ENCODE measurements around the gene CD27. TPM values are rescaled to one million over a fixed set of nuclear protein-coding genes. Genes with fewer than 3 reads are reported as not detected.

The CD27 gene
- total and polyA plus RNA-seq, 5 donors, result 0.27 to 0.80 (median 0.31) TPM; not detected in 1

DNA sequence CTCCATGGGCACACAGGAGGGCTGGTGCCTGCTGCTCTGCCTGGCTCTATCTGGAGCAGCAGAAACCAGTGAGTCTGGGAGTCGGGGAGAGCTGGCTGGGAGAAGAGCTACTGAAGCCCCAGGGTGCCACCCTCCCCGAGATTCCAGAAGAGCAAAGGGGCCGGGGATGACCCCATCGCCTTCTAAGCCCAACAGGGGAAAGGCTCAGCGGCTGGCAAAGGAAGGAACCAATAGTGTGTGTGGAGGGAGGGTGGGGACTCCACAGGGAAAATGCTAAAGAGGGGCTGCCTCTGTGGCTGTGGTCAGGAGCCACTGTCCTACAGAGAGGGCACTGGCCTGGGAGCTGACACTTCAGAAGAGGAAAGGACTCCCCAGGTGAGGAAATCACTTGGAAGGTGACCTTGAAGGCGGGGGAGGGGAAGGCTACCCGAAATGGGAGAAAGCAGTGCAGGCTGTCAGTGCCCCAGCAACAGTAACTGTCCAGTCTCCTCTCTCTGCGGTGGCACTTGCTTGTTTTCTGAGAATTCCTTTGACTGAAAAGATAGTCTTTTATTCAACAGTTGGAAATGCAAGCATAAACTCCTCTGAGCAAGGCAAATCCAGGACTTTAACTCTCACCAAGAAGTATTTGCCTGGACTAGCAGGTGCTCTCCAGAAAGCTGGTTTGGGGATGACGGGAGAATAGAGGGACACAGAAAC is 7.6 kb downstream of the CD27 start:
- ATAC-seq (peak; percentile 24 to 48), DNase-seq (peak in 1 of 3 donors; percentile 72)
- WGBS, result 9% methylated on average over 9 of the region's 9 CpGs
- Histone ChIP-seq H3K4me1 (ENCODE audit: control insufficient read depth, insufficient read depth, low read length) (peaks cover 3% of the 10 kb centered on the region), H3K27me3 (ENCODE audit: control insufficient read depth, insufficient read depth) (no peaks in the 10 kb centered on the region), H3K4me3 (ENCODE audit: low read length) (peak overlapping the region; percentile 57), H3K27ac (ENCODE audit: low read length) (peak overlapping the region; percentile 99), H3K9me3 (ENCODE audit: control insufficient read depth, low read length) (no peaks in the 10 kb centered on the region)
- intact Hi-C loops (cut with DNase I), result no loop called here

DNA sequence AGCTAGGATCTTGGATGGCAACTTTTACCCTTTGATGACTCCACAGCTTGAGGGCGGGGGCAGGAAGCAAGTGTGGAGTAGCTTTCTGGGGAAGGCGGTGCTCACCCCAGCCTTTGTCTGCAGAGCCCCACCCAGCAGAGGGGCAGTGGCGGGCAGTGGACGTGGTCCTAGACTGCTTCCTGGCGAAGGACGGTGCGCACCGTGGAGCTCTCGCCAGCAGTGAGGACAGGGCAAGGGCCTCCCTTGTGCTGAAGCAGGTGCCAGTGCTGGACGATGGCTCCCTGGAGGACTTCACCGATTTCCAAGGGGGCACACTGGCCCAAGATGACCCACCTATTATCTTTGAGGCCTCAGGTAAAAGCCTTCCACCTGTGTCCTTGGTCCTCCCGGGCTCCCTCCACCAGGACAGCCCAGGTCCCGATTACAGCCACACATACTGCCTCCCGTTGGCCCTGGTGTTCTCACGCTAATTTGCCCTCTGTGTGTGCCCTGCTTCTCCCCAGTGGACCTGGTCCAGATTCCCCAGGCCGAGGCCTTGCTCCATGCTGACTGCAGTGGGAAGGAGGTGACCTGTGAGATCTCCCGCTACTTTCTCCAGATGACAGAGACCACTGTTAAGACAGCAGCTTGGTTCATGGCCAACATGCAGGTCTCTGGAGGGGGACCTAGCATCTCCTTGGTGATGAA is 8.3 kb downstream of the CD27 start:
- Histone ChIP-seq H3K4me3 (ENCODE audit: low read length) (peak overlapping the region; percentile 57), H3K4me1 (ENCODE audit: control insufficient read depth, insufficient read depth, low read length) (peaks cover 3% of the 10 kb centered on the region), H3K9me3 (ENCODE audit: control insufficient read depth, low read length) (no peaks in the 10 kb centered on the region), H3K27me3 (ENCODE audit: control insufficient read depth, insufficient read depth) (no peaks in the 10 kb centered on the region), H3K27ac (ENCODE audit: low read length) (peak overlapping the region; percentile 99)
- WGBS, result 48% methylated on average over 17 of the region's 17 CpGs
- ATAC-seq, result peak; percentile 23 to 71
- intact Hi-C loops (cut with DNase I), result no loop called here
- peak; percentile 65 to 82 (median 75) for DNase-seq

DNA sequence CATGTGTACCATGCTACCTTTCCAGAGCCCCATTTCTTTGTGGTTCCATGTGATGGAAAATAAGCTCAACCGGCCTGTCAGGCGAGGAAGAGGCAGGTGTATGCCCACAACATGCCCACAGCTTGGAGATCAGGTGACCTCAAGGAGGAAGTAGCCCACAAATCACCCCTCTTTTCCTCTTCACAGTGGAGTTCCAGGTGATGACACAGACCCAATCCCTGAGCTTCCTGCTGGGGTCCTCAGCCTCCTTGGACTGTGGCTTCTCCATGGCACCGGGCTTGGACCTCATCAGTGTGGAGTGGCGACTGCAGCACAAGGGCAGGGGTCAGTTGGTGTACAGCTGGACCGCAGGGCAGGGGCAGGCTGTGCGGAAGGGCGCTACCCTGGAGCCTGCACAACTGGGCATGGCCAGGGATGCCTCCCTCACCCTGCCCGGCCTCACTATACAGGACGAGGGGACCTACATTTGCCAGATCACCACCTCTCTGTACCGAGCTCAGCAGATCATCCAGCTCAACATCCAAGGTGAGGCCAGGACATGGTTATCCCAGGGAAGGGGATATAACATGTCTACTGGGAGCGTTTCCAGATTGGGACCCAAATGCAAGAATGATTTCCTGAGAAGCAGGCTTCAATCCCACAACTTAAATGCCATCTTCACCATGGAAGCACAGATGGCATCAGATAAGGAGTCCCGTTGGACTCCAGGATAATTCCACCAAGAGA is 12.6 kb downstream of the CD27 start:
- Histone ChIP-seq H3K4me3 (ENCODE audit: low read length) (no peak overlapping the region), H3K4me1 (ENCODE audit: control insufficient read depth, insufficient read depth, low read length) (peaks cover 7% of the 10 kb centered on the region), H3K27ac (ENCODE audit: low read length) (no peak overlapping the region), H3K9me3 (ENCODE audit: control insufficient read depth, low read length) (no peaks in the 10 kb centered on the region), H3K27me3 (ENCODE audit: control insufficient read depth, insufficient read depth) (no peaks in the 10 kb centered on the region)
- no peak for DNase-seq
- WGBS, result 92% methylated on average over 12 of the region's 12 CpGs
- ATAC-seq, result no peak
- intact Hi-C loops (cut with DNase I), result no loop called here

DNA sequence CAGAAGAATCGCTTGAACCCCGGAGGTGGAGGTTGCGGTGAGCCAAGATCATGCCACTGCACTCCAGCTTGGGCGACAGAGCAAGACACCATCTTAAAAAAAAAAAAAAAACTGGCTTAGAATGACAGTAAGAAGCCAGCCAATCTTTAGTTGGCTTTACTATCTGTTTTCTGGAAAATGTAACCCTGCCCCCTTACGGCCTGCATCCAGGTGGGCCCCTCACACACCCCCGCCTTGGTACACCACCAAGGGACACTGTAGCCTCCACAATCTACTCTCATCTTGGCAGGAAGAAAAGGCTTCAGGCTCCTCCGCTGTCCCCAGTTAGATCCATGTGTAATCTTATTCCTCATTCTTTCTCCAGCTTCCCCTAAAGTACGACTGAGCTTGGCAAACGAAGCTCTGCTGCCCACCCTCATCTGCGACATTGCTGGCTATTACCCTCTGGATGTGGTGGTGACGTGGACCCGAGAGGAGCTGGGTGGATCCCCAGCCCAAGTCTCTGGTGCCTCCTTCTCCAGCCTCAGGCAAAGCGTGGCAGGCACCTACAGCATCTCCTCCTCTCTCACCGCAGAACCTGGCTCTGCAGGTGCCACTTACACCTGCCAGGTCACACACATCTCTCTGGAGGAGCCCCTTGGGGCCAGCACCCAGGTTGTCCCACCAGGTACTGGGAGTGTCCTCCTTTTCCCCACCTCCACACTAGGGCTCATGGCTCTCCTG is 13.7 kb downstream of the CD27 start:
- ATAC-seq (no peak), DNase-seq (no peak)
- WGBS, result 93% methylated on average over 14 of the region's 14 CpGs
- Histone ChIP-seq H3K27me3 (ENCODE audit: control insufficient read depth, insufficient read depth) (no peaks in the 10 kb centered on the region), H3K9me3 (ENCODE audit: control insufficient read depth, low read length) (no peaks in the 10 kb centered on the region), H3K4me3 (ENCODE audit: low read length) (no peak overlapping the region), H3K27ac (ENCODE audit: low read length) (no peak overlapping the region), H3K4me1 (ENCODE audit: control insufficient read depth, insufficient read depth, low read length) (peaks cover 4% of the 10 kb centered on the region)
- intact Hi-C loops (cut with DNase I), result no loop called here

DNA sequence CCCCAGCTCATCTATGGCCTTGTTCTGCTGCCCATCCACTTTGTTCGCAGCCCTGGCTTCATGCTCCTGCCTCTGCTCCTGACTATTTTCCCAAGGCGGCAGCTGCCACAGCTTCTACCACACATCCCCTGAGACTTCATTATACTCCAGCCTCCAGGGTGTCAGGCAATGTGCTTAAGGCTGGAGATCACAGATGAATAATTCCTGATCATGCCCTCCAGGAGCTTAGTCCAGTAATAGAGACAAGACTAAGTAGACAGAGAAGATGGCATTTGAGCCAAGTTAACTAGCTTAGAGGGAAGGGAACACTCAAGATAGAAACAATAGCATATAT is 14.2 kb downstream of the CD27 start:
- ATAC-seq (no peak), DNase-seq (no peak)
- Histone ChIP-seq H3K4me1 (ENCODE audit: control insufficient read depth, insufficient read depth, low read length) (peaks cover 4% of the 10 kb centered on the region), H3K9me3 (ENCODE audit: control insufficient read depth, low read length) (no peaks in the 10 kb centered on the region), H3K4me3 (ENCODE audit: low read length) (no peak overlapping the region), H3K27ac (ENCODE audit: low read length) (no peak overlapping the region), H3K27me3 (ENCODE audit: control insufficient read depth, insufficient read depth) (no peaks in the 10 kb centered on the region)
- intact Hi-C loops (cut with DNase I), result no loop called here
- 97% methylated on average over 2 of the region's 2 CpGs for WGBS

DNA sequence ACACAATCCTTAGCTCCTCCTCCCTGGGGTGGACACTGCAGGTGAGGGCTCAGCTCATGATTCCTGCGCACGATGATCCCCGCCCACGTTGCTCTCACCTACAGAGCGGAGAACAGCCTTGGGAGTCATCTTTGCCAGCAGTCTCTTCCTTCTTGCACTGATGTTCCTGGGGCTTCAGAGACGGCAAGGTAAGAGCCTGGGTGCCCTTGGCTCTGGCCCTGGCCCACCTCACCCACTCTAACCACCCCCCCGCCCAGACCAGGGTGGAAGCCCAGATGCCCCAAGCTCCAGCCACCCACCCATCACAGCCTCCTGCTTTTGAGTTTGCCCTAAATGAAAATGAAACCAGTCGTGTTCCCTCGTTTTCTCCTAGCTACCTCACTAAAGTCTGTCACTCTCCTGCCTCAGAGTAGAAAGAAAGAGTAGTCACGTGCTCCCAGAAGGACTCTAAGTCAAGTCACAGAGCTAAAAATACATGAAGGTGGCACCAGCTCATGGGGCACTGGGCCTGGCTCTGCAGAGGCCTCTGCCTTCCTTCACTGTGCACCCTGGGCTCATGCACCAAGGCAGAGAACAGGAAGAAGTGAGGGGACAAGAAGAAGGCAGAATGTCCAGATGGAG is 16.1 kb downstream of the CD27 start:
- DNase-seq (no peak), ATAC-seq (peak; percentile 14 to 35)
- peak overlapping the region; percentile 48 for H3K27ac ChIP-seq (ENCODE audit: low read length)
- no peaks in the 10 kb centered on the region for H3K9me3 ChIP-seq (ENCODE audit: control insufficient read depth, low read length)
- no peaks in the 10 kb centered on the region for H3K27me3 ChIP-seq (ENCODE audit: control insufficient read depth, insufficient read depth)
- 73% methylated on average over 10 of the region's 10 CpGs for WGBS
- no peak overlapping the region for H3K4me3 ChIP-seq (ENCODE audit: low read length)
- intact Hi-C loops (cut with DNase I), result loop anchor here in 3 of 4 donors (5.0 to 10.0 kb wide), 2 partner anchors 34 to 136 kb away; no protein-coding TSS in a partner anchor
- peaks cover 4% of the 10 kb centered on the region for H3K4me1 ChIP-seq (ENCODE audit: control insufficient read depth, insufficient read depth, low read length)

DNA sequence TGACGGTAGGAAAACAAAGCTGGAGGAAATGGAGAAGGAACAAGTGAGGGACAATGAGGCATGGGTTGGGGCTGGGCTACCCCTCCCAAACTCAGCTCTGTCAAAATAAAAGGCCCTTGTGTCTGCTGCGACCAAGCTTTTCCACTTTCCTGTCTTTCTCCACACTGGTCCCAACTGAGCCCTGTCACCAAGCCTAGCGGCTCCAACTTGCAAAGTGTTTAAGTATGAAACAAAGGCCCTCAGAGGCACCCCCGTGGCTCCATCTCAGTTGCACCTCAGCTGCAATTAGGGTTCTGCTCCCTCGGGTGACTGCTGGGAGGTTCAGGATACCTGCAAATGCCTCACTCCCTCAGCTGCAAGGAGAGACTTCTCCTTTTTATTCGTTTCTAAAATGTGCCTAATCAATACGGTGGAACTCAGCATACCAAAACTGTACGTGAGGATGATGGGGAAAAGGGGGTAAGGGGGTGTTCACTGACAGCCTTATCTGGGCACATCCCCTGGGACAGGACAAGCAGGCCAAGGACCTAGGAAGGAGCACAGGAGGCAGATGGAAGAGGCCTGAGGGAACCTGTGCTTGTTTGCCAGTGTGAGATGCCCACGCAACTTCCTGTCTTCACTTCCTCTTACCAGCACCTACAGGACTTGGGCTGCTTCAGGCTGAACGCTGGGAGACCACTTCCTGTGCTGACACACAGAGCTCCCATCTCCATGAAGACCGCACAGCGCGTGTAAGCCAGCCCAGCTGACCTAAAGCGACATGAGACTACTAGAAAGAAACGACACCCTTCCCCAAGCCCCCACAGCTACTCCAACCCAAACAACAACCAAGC is 16.9 kb downstream of the CD27 start:
- peak in 1 of 2 donors; percentile 15 for ATAC-seq
- peak in 1 of 3 donors; percentile 69 for DNase-seq
- peak overlapping the region; percentile 48 for H3K27ac ChIP-seq (ENCODE audit: low read length)
- 64% methylated on average over 15 of the region's 15 CpGs for WGBS
- no peak overlapping the region for H3K4me3 ChIP-seq (ENCODE audit: low read length)
- H3K4me1 ChIP-seq (ENCODE audit: control insufficient read depth, insufficient read depth, low read length), result peaks cover 4% of the 10 kb centered on the region
- H3K9me3 ChIP-seq (ENCODE audit: control insufficient read depth, low read length), result no peaks in the 10 kb centered on the region
- intact Hi-C loops (cut with DNase I), result loop anchor here in 3 of 4 donors (5.0 to 10.0 kb wide), 2 partner anchors 34 to 137 kb away; no protein-coding TSS in a partner anchor
- no peaks in the 10 kb centered on the region for H3K27me3 ChIP-seq (ENCODE audit: control insufficient read depth, insufficient read depth)

DNA sequence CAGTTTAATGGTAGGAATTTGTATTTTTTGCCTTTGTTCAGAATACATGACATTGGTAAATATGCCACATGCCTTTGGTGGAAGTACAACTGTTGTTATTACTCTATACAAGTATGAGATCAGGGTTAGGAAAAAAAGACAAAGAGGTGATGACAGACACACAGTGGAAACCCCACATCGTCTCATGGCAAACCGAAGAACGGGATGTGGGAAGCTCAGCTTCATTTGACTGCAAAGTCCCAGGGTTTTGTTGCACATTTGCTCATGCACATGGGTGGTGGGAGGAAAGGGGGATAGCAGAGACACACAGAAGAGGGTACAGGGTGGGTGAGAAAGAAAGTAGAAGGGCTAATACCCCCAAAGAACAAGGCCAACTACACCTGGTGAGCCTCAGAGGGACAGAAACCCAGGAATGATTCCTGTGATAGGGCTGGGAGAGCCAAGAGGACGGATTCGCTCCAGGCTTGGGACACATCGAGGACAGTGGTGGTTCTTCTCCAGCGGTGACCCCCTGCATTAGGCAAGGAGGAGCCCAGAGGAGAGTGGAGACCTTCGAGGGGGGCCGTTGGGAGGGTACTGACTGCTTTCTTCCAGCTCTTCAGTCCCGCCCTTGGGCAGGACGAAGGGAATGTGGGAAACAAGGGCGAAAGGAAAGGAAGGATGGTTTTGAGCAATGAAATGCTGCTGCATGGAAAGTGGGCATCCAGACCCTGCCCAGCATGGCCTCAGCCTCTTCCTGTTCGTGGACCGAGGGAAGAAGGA is 17.7 kb downstream of the CD27 start:
- peak overlapping the region; percentile 3 for H3K27ac ChIP-seq (ENCODE audit: low read length)
- H3K4me3 ChIP-seq (ENCODE audit: low read length), result no peak overlapping the region
- H3K4me1 ChIP-seq (ENCODE audit: control insufficient read depth, insufficient read depth, low read length), result peaks cover 4% of the 10 kb centered on the region
- ATAC-seq (no peak), DNase-seq (no peak)
- H3K9me3 ChIP-seq (ENCODE audit: control insufficient read depth, low read length), result no peaks in the 10 kb centered on the region
- WGBS, result 83% methylated on average over 14 of the region's 14 CpGs
- H3K27me3 ChIP-seq (ENCODE audit: control insufficient read depth, insufficient read depth), result no peaks in the 10 kb centered on the region
- intact Hi-C loops (cut with DNase I), result loop anchor here in 3 of 4 donors (5.0 to 10.0 kb wide), 2 partner anchors 35 to 138 kb away; no protein-coding TSS in a partner anchor

DNA sequence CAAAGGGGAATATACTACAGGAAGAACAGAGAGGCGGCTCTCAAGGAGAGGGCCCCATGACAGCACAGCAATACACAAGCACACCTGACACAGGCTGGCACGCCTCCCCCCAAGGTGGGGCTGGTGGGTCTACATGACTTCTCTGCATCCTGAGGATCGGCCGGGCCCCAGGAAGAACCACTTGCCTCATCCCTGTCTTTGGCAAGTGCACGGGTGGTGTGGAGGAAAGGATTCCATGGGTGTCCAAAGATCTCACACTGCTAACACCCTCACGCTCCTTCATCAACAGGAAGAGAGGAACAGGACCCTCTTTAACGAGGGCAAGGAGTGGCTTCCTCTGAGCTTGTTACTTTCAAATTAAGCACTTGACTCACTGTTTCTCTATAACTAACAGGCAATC is 18.5 kb downstream of the CD27 start:
- Histone ChIP-seq H3K27me3 (ENCODE audit: control insufficient read depth, insufficient read depth) (no peaks in the 10 kb centered on the region), H3K4me3 (ENCODE audit: low read length) (no peak overlapping the region), H3K27ac (ENCODE audit: low read length) (no peak overlapping the region), H3K4me1 (ENCODE audit: control insufficient read depth, insufficient read depth, low read length) (peaks cover 4% of the 10 kb centered on the region), H3K9me3 (ENCODE audit: control insufficient read depth, low read length) (no peaks in the 10 kb centered on the region)
- WGBS, result 58% methylated on average over 7 of the region's 7 CpGs
- intact Hi-C loops (cut with DNase I), result loop anchor here in 3 of 4 donors (5.0 to 10.0 kb wide), 2 partner anchors 36 to 138 kb away; no protein-coding TSS in a partner anchor
- DNase-seq (no peak), ATAC-seq (peak in 1 of 2 donors; percentile 15)

All from right cardiac atrium (tissue), 5 donors.